ENCODE measurements around the gene NR2F1.

GRCh38 chr5:93571114-93571949, 11.7 kb upstream of the NR2F1 start:
- no peak for TF ChIP-seq EZH2 (IDR thresholded peaks at IDR 0.05)
- no peak for TF ChIP-seq POLR2AphosphoS5 (IDR thresholded peaks at IDR 0.05; ENCODE audit: borderline replicate concordance, low read depth, low read length)
